Astrocyte of the cerebellum (primary cell): Measurements from ENCODE around the gene FDCSP.
A peak's percentile ranks its signal among the peaks of the same experiment; 100 is the strongest.

Experiments used
- DNase-seq: peaks from one replicate; pipeline ENCODE4 v3.0.0-alpha.2; 2011; ENCODE audit warnings: low read depth
- H3K4me3 ChIP-seq: 2 replicates; pipeline ENCODE4 v1.5.1; 2011; ENCODE audit warnings: mild to moderate bottlenecking, low read depth, low read length, moderate library complexity
- in situ Hi-C: cut with HindIII; loops from 2 replicates; pipeline ENCODE4 v1.10.0; 2017; ENCODE audit warnings: low sequenced_read_pairs
- TF ChIP-seq, protein P1 (sequence below): IDR thresholded peaks from 2 replicates; pipeline ENCODE4 v1.5.1; 2012; ENCODE audit warnings: low read length, low read depth, moderate library complexity, mild to moderate bottlenecking; ENCODE audit errors: missing control alignments

Gene FDCSP

GRCh38 chr4:70183168-70183939, 42.6 kb upstream of the FDCSP start:
- H3K4me3 ChIP-seq: no peak overlapping the region
- peak; percentile 37 for DNase-seq
- TF ChIP-seq, protein P1, sequence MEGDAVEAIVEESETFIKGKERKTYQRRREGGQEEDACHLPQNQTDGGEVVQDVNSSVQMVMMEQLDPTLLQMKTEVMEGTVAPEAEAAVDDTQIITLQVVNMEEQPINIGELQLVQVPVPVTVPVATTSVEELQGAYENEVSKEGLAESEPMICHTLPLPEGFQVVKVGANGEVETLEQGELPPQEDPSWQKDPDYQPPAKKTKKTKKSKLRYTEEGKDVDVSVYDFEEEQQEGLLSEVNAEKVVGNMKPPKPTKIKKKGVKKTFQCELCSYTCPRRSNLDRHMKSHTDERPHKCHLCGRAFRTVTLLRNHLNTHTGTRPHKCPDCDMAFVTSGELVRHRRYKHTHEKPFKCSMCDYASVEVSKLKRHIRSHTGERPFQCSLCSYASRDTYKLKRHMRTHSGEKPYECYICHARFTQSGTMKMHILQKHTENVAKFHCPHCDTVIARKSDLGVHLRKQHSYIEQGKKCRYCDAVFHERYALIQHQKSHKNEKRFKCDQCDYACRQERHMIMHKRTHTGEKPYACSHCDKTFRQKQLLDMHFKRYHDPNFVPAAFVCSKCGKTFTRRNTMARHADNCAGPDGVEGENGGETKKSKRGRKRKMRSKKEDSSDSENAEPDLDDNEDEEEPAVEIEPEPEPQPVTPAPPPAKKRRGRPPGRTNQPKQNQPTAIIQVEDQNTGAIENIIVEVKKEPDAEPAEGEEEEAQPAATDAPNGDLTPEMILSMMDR: peak; percentile 82
- in situ Hi-C loops: no loop called here

- DNase-seq: no peak
- in situ Hi-C loops: no loop called here
- H3K4me3 ChIP-seq: no peak overlapping the region
- TF ChIP-seq, protein P1: no peak
These were observed 42.0 kb upstream of the FDCSP start for GRCh38 chr4:70183940-70184246.

DNA sequence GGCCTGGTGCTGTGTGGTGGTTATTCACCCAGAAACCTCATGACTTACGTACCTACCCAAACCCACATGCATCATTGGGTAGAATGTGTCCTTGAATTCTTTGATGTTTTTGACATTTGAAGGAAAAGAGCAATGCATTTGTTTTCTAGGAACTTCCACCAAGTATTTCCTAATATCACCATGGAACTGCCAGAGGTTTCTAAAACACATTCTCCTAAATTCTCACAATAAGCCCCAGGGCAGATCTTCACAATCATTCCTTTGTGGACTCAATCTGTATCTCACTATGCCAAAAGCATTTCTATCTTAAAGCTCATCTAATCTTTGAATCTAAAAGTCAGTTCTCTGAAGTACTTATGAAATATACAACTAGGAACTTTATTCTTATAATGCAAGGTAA, 38.7 kb upstream of the FDCSP start:
- TF ChIP-seq, protein P1: no peak
- DNase-seq: no peak
- in situ Hi-C loops: no loop called here
- H3K4me3 ChIP-seq: no peak overlapping the region

DNA sequence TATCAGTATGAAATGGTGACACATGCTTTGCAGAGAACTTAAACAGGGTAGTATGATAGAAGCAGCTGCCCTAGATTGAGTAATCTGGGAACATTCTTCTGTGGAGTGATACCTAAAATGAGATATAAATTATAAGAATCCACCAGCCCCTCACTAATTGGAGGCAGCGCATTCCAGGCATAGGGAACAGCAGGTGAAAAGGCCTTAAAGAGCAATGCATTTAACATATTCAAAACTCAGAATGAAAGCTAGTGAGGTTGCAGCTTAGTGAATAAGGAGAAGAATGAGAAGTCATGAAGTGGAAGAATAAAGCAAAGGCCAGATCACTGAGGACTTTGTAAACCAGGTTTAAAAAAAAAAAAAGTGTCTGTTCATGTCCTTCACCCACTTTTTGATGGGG, 35.3 kb upstream of the FDCSP start:
- no peak overlapping the region for H3K4me3 ChIP-seq
- in situ Hi-C loops: no loop called here
- DNase-seq: no peak
- TF ChIP-seq, protein P1: no peak

DNA sequence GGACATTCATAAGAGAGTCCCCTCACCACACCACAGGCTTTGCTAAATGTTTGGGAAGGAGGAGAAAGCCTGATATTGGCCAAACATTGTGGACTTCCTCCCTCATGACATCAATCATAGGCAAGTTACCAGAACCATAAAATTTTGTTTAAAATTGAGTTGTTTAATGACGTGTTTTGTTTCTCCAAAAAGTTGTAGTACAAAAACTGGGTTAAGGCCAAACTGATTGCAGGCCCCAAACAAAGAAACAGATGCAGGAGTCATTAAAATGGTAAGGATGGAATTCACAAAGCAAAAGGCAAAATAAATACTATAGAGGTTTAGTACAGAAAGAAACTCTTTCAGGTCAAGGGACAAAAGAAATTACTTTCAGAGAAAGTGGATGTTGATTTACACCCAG, 34.3 kb upstream of the FDCSP start:
- in situ Hi-C loops: no loop called here
- DNase-seq: no peak
- no peak overlapping the region for H3K4me3 ChIP-seq
- TF ChIP-seq, protein P1: no peak

GRCh38 chr4:70192895-70193294, 33.0 kb upstream of the FDCSP start:
- TF ChIP-seq, protein P1: no peak
- no peak overlapping the region for H3K4me3 ChIP-seq
- in situ Hi-C loops: no loop called here
- DNase-seq: no peak
